Measurements from ENCODE around the gene PPP3CA. TPM values are rescaled to one million over a fixed set of nuclear protein-coding genes. Genes with fewer than 3 reads are reported as not detected.
A peak's percentile ranks its signal among the peaks of the same experiment; 100 is the strongest.

PPP3CA gene
- total and polyA plus RNA-seq, 2 donors from 2014 or later, result 6.9 to 31.5 TPM

GRCh38 chr4:101192244-101192643 is 155.1 kb downstream of the PPP3CA start:
- Histone ChIP-seq H3K36me3 (ENCODE audit: control insufficient read depth in 2 of 3, insufficient read depth in 3 of 3, low read length in 3 of 3) (no peaks in the 10 kb centered on the region), H3K9ac (ENCODE audit: low read length in 3 of 3) (no peak overlapping the region), H3K9me3 (ENCODE audit: control insufficient read depth in 2 of 3, insufficient read depth in 1 of 3, low read length in 3 of 3) (no peaks in the 10 kb centered on the region), H3K27me3 (ENCODE audit: control insufficient read depth, insufficient read depth, low read length) (no peaks in the 10 kb centered on the region), H3K4me1 (ENCODE audit: control insufficient read depth in 2 of 3, insufficient read depth in 2 of 3, low read depth in 1 of 3, low read length in 3 of 3) (peaks cover 0 to 13% (median 10%) of the 10 kb centered on the region in 3 donors), H3K27ac (ENCODE audit: low read depth in 2 of 2, low read length in 2 of 2) (peak overlapping the region in 1 of 2 donors; percentile 48), H3K4me3 (ENCODE audit: low read length in 3 of 3) (no peak overlapping the region)
- intact Hi-C loops (cut with DNase I), result no loop called here
- DNase-seq (no peak), FAIRE-seq (no peak)
- no peak for TF ChIP-seq CTCF (IDR thresholded peaks at IDR 0.05; ENCODE audit: borderline replicate concordance, extremely low read depth, insufficient read depth)

- DNase-seq (peak in 4 of 5 donors; percentile 10 to 89 (median 47)), FAIRE-seq (peak; percentile 19)
- Histone ChIP-seq H3K27ac (ENCODE audit: low read depth in 2 of 2, low read length in 2 of 2) (peak overlapping the region; percentile 15 to 71), H3K4me1 (ENCODE audit: control insufficient read depth in 2 of 3, insufficient read depth in 2 of 3, low read depth in 1 of 3, low read length in 3 of 3) (peaks cover 0 to 9% (median 5%) of the 10 kb centered on the region in 3 donors), H3K27me3 (ENCODE audit: control insufficient read depth, insufficient read depth, low read length) (no peaks in the 10 kb centered on the region), H3K36me3 (ENCODE audit: control insufficient read depth in 2 of 3, insufficient read depth in 3 of 3, low read length in 3 of 3) (no peaks in the 10 kb centered on the region), H3K9ac (ENCODE audit: low read length in 3 of 3) (no peak overlapping the region), H3K9me3 (ENCODE audit: control insufficient read depth in 2 of 3, insufficient read depth in 1 of 3, low read length in 3 of 3) (no peaks in the 10 kb centered on the region), H3K4me3 (ENCODE audit: low read length in 3 of 3) (no peak overlapping the region)
- intact Hi-C loops (cut with DNase I), result no loop called here
- TF ChIP-seq CTCF (IDR thresholded peaks at IDR 0.05; ENCODE audit: borderline replicate concordance, extremely low read depth, insufficient read depth), result no peak
Observed at GRCh38 chr4:101191302-101192098, 155.8 kb downstream of the PPP3CA start.

DNA sequence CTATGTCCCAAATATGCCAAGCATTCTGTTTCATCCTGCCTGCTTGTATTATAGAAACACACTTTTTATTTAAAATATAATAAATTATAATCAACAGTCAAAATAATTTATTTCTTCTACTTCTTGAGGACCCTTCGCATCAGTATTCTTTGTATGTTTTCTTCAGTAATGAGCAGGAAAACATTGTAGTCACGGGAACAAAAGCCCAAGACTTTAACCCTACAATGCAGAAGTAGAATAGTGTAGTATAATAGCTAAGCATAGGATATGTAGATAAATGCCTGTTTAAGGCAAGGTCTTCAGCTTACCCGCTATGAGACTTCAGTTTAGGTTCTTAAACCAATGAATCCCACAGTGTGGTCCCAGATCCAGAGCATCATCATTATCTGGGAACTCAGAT is 156.6 kb downstream of the PPP3CA start:
- Histone ChIP-seq H3K27me3 (ENCODE audit: control insufficient read depth, insufficient read depth, low read length) (no peaks in the 10 kb centered on the region), H3K36me3 (ENCODE audit: control insufficient read depth in 2 of 3, insufficient read depth in 3 of 3, low read length in 3 of 3) (no peaks in the 10 kb centered on the region), H3K27ac (ENCODE audit: low read depth in 2 of 2, low read length in 2 of 2) (peak overlapping the region; percentile 15 to 71), H3K4me3 (ENCODE audit: low read length in 3 of 3) (no peak overlapping the region), H3K9me3 (ENCODE audit: control insufficient read depth in 2 of 3, insufficient read depth in 1 of 3, low read length in 3 of 3) (no peaks in the 10 kb centered on the region), H3K4me1 (ENCODE audit: control insufficient read depth in 2 of 3, insufficient read depth in 2 of 3, low read depth in 1 of 3, low read length in 3 of 3) (peaks cover 0 to 9% (median 5%) of the 10 kb centered on the region in 3 donors), H3K9ac (ENCODE audit: low read length in 3 of 3) (no peak overlapping the region)
- TF ChIP-seq CTCF (IDR thresholded peaks at IDR 0.05; ENCODE audit: borderline replicate concordance, extremely low read depth, insufficient read depth), result no peak
- intact Hi-C loops (cut with DNase I), result no loop called here
- no peak for FAIRE-seq
- DNase-seq, result no peak
